Cardiac muscle cell (in vitro differentiated cells and primary cell): ENCODE measurements around the gene CFAP91. TPM values are rescaled to one million over a fixed set of nuclear protein-coding genes. Genes with fewer than 3 reads are reported as not detected.

Experiments used
- DNase-seq, 2 donors: peaks; one replicate each; pipeline versions ENCODE4 v3.0.0 to v3.0.0-alpha.2; 2010 to 2017; ENCODE audit warnings: low read depth in 1 of 2, low spot score in 1 of 2
- H3K27ac ChIP-seq: fragments of 200-600 bp; sonication (generic); 2 replicates; pipeline ENCODE4 v1.5.1; 2016
- H3K27me3 ChIP-seq: fragments of 200-600 bp; sonication (generic); 2 replicates; pipeline ENCODE4 v1.6.0; 2016; ENCODE audit warnings: control low read depth
- H3K36me3 ChIP-seq: fragments of 200-600 bp; sonication (generic); 2 replicates; pipeline ENCODE4 v1.5.1; 2016; ENCODE audit warnings: control low read depth
- H3K4me1 ChIP-seq: fragments of 200-600 bp; sonication (generic); 2 replicates; pipeline ENCODE4 v1.8.1; 2017; ENCODE audit warnings: low read depth, mild to moderate bottlenecking, mixed run types
- H3K4me3 ChIP-seq: fragments of 200-600 bp; sonication (generic); 2 replicates; pipeline ENCODE4 v1.5.1; 2016; ENCODE audit warnings: mild to moderate bottlenecking
- H3K9me3 ChIP-seq: fragments of 200-600 bp; sonication (generic); 2 replicates; pipeline ENCODE4 v1.5.1; 2017; ENCODE audit warnings: low read depth, mild to moderate bottlenecking, control low read depth
- polyA plus RNA-seq: library from polyadenylated mRNA; unstranded; fragments of >200 nt; fragmentation: Nextera tagmentation; extraction: Ambion mirVana; gene quantifications from 2 replicates; pipeline ENCODE4 v1.2.1, GENCODE V29; 2016
- total RNA-seq: library from RNA; depleted of rRNA; stranded (reverse); fragments of >200 nt; gene quantifications from 2 replicates; pipeline ENCODE4 v1.2.3, GENCODE V29; 2016
- TF ChIP-seq, protein P1 (sequence below): IDR thresholded peaks from 2 replicates; pipeline ENCODE4 v1.5.1; 2012; ENCODE audit warnings: low read depth, mild to moderate bottlenecking, low read length

Gene CFAP91
- total and polyA plus RNA-seq, 2 experiments from 2014 or later, result 0.92 to 1.4 TPM

DNA sequence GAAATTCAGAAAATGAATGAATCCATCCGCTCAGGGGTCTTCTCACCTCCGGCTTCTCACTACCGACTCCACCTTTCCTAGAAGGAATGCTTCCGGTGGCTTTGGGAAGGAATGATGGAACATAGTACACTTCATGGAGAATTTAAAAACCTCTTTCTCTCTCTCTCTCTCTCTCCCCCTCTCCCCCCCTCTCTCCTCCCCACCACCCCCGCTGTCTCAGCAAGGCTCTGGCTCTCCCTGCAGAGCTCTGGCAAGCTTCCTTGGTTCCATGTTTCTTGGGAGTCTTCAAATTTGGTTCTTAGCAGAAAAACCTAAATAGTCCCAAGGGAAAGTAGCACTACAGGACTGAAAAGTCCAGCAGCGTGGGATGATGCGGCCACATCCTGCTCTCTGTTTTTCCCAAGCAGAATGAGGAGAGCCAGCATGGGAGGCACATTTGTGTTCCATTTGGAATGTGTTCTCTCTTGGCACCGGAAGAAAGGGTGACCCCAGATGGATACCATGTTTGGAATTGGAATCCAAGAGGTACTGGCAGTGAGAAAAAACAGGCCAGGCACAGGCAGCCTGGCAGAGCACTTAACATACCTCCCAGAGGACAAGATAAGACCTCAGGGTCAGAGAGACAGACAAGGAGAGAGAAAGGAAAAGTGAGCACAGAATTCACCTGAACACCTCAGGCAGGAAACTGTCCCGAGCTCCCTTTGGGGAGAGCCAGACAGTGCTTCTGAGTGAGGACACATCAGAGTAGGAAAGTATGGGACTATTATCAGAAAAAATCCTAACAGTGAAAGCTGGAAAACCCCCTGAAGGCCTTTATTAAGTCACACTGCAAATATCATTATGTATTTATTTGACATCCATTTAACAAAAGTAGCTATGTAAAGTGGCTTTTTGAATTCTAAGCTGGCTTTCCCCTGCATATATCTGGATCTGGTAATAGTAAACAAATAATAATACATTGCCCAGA, 42.1 kb upstream of the CFAP91 start, which contains the start of gene POPDC2:
POPDC2 (minus strand) TSS at position 116 of the 967 bp plus-strand sequence. CDS start 166 bp downstream, outside the sequence.
- Histone ChIP-seq H3K27me3 (no peaks in the 10 kb centered on the region), H3K27ac (peak within 1 kb of the TSS; percentile 100)

DNA sequence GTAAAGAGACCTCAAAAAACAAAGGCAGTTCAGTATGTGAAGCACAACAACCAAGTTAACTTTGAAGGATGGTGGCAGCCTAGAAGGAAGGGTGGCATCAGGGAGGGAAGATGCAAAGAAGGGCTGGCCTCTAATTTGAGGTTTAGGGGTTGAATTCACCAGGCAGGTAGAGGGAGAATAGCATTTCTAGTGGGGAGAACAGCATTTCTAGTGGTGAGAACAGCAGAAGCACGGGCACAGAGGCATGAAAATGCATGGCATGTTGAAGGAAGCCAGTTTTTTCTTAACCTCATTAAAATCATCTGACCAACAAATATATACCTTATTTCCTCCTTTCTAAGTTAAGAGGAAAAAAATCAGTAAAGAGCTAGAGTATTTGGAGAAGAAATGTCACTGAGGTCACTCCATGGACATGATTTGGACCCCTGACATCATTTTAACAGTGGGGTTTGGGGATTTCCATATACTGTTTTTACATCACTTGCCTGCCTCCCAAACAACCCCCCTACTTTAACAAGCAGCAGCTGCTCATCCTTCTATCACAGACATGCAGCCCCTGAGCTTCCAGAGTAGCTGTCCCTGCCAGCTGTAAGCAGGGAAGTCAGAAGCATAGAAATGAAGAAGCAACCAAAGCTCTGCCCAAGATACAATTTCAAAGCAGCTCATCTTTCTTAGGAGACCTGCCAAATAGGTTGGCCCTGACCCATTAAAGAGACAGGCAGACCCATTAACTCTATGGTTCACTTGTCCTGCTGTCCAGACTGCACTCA, 40.0 kb upstream of the CFAP91 start:
- Histone ChIP-seq H3K4me3 (no peak overlapping the region), H3K4me1 (peaks cover 56% of the 10 kb centered on the region), H3K27me3 (no peaks in the 10 kb centered on the region), H3K27ac (peak overlapping the region; percentile 100), H3K9me3 (no peaks in the 10 kb centered on the region), H3K36me3 (peaks cover 2% of the 10 kb centered on the region)
- TF ChIP-seq, protein P1, sequence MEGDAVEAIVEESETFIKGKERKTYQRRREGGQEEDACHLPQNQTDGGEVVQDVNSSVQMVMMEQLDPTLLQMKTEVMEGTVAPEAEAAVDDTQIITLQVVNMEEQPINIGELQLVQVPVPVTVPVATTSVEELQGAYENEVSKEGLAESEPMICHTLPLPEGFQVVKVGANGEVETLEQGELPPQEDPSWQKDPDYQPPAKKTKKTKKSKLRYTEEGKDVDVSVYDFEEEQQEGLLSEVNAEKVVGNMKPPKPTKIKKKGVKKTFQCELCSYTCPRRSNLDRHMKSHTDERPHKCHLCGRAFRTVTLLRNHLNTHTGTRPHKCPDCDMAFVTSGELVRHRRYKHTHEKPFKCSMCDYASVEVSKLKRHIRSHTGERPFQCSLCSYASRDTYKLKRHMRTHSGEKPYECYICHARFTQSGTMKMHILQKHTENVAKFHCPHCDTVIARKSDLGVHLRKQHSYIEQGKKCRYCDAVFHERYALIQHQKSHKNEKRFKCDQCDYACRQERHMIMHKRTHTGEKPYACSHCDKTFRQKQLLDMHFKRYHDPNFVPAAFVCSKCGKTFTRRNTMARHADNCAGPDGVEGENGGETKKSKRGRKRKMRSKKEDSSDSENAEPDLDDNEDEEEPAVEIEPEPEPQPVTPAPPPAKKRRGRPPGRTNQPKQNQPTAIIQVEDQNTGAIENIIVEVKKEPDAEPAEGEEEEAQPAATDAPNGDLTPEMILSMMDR, result peak; percentile 3
- peak in 1 of 2 donors; percentile 47 for DNase-seq

More for the DNA sequence above, 42.1 kb upstream of the CFAP91 start, which contains the start of gene POPDC2:
- peak within 1 kb of the TSS; percentile 50 for H3K4me3 ChIP-seq
- H3K9me3 ChIP-seq, result no peaks in the 10 kb centered on the region
- H3K4me1 ChIP-seq, result peaks cover 59% of the 10 kb centered on the region
- TF ChIP-seq, protein P1, result no peak
- no peaks in the 10 kb centered on the region for H3K36me3 ChIP-seq
- peak; percentile 65 to 95 for DNase-seq

DNA sequence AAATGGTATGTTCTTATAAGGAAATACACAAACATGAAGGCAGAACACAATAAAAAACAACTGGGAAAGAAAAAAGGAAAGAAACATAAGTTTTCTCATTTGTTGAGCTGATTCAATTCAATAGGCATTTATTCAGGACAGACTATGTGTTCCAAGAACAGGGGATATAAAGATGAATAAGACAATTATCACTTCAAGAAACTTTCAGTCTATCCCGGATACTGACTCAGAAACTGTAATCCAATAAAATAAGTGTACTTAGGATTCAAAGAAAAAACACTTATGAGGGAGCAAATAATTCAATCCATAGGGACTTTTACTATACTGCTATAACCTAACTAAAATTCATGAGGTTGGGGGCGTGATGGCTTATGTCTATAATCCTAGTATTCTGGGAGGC, 38.9 kb upstream of the CFAP91 start:
- Histone ChIP-seq H3K4me3 (no peak overlapping the region), H3K9me3 (no peaks in the 10 kb centered on the region), H3K27me3 (no peaks in the 10 kb centered on the region), H3K27ac (peak overlapping the region; percentile 100), H3K36me3 (peaks cover 6% of the 10 kb centered on the region), H3K4me1 (peaks cover 61% of the 10 kb centered on the region)
- TF ChIP-seq, protein P1, result no peak
- peak in 1 of 2 donors; percentile 22 for DNase-seq

DNA sequence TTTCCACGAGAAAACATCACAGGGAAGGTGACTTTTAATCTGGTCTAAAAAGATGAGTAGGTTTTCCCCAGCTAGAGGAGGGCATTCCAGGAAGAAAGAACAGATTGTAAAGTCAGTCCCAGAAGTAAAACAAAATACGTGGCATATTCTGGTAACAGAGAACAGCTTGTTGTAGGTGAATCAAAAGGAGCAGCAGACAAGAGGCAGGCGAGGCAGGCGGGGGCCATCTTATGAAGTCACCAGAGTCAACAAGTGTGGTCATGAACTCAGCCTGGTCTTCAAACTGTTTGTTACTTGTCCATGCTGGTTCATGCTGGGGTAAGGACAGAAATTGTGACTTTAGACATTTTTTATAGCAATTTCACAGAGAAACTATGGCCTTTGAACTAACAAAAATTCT, 38.5 kb upstream of the CFAP91 start:
- Histone ChIP-seq H3K27me3 (no peaks in the 10 kb centered on the region), H3K9me3 (no peaks in the 10 kb centered on the region), H3K4me1 (peaks cover 61% of the 10 kb centered on the region), H3K4me3 (no peak overlapping the region), H3K36me3 (peaks cover 6% of the 10 kb centered on the region), H3K27ac (peak overlapping the region; percentile 100)
- peak in 1 of 2 donors; percentile 32 for DNase-seq
- TF ChIP-seq, protein P1, result no peak

DNA sequence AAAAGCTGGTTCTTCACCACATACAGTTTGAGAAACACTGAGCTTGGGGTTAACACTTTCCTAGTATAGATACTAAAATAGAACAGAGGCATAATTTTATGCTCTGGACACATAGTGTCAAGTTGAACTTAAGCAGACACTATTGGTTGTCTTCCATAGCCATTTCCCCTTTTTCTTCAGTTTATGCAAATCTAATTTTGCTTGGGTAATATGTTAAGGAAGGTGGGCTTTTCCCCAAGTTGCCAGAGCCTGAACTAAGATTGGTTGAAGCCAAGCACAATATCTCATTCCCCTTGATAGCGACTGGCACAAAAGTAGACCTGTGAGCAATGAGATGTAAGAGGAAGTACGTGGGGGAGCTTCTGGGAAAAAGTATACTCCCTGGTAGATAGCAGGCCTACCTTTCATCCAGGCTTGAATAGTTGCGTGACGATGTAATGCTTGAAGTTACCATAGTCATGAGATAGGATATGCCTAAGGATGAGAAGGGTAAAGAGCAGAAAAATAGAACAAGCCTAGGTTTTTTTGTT, 37.9 kb upstream of the CFAP91 start:
- Histone ChIP-seq H3K27ac (peak overlapping the region; percentile 100), H3K9me3 (no peaks in the 10 kb centered on the region), H3K4me1 (peaks cover 62% of the 10 kb centered on the region), H3K4me3 (no peak overlapping the region), H3K27me3 (no peaks in the 10 kb centered on the region), H3K36me3 (peaks cover 8% of the 10 kb centered on the region)
- TF ChIP-seq, protein P1, result no peak
- peak in 1 of 2 donors; percentile 67 for DNase-seq
